Measurements from ENCODE around the gene RXYLT1. TPM values are rescaled to one million over a fixed set of nuclear protein-coding genes. Genes with fewer than 3 reads are reported as not detected.

The RXYLT1 gene
- total RNA-seq, 1 donor from 2014 or later = 13.3 TPM

DNA sequence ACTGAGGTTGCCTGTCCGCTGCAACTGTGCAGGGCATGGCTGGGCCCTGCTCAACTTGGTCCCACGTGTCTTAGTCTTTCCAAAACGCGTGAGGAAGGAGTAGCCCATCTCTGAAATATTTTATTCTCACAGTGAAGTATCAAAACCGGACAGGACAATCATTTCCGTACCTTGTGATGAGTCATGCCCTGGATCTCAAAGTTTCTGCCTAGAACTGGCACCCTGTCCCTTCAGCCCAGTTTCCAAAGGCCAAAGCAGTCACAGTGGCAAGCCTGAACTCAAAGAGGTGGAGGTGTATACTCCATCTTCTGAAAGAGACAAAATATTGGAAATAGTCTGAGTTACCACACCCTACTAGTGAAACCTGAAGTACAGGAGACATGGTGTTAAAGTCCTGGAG, 36.3 kb downstream of the RXYLT1 start:
- DNase-seq = no peak
- no peaks in the 10 kb centered on the region for H3K36me3 ChIP-seq
- TF ChIP-seq, protein P1, sequence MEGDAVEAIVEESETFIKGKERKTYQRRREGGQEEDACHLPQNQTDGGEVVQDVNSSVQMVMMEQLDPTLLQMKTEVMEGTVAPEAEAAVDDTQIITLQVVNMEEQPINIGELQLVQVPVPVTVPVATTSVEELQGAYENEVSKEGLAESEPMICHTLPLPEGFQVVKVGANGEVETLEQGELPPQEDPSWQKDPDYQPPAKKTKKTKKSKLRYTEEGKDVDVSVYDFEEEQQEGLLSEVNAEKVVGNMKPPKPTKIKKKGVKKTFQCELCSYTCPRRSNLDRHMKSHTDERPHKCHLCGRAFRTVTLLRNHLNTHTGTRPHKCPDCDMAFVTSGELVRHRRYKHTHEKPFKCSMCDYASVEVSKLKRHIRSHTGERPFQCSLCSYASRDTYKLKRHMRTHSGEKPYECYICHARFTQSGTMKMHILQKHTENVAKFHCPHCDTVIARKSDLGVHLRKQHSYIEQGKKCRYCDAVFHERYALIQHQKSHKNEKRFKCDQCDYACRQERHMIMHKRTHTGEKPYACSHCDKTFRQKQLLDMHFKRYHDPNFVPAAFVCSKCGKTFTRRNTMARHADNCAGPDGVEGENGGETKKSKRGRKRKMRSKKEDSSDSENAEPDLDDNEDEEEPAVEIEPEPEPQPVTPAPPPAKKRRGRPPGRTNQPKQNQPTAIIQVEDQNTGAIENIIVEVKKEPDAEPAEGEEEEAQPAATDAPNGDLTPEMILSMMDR (IDR thresholded peaks at IDR 0.05) = no peak
- no peaks in the 10 kb centered on the region for H3K4me1 ChIP-seq
- no peaks in the 10 kb centered on the region for H3K9me3 ChIP-seq
- intact Hi-C loops (cut with DNase I) = no loop called here
- H3K27ac ChIP-seq = no peak overlapping the region
- no peak overlapping the region for H3K4me3 ChIP-seq
- H3K27me3 ChIP-seq = no peaks in the 10 kb centered on the region
- no peak for ATAC-seq

DNA sequence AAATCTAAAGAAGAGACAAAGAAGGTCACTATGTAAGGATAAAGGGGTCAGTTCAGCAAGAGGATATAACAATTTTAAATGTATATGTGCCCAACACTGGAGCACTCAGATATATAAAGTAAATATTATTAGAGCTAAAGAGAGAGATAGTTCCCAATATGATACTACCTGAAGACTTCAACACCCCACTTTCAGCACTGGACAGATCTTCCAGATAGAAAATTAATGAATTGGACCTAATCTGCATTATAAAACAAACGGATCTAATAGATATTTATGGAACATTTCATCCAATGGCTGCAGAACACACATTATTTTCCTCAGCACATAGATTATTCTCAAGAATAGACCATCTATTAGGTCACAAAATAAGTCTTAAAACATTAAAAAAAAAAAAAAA, 40.7 kb downstream of the RXYLT1 start:
- no peak overlapping the region for H3K27ac ChIP-seq
- no peaks in the 10 kb centered on the region for H3K9me3 ChIP-seq
- TF ChIP-seq, protein P1 (IDR thresholded peaks at IDR 0.05) = no peak
- no peaks in the 10 kb centered on the region for H3K27me3 ChIP-seq
- no peaks in the 10 kb centered on the region for H3K4me1 ChIP-seq
- no peak for ATAC-seq
- intact Hi-C loops (cut with DNase I) = no loop called here
- no peak overlapping the region for H3K4me3 ChIP-seq
- H3K36me3 ChIP-seq = no peaks in the 10 kb centered on the region
- no peak for DNase-seq

DNA sequence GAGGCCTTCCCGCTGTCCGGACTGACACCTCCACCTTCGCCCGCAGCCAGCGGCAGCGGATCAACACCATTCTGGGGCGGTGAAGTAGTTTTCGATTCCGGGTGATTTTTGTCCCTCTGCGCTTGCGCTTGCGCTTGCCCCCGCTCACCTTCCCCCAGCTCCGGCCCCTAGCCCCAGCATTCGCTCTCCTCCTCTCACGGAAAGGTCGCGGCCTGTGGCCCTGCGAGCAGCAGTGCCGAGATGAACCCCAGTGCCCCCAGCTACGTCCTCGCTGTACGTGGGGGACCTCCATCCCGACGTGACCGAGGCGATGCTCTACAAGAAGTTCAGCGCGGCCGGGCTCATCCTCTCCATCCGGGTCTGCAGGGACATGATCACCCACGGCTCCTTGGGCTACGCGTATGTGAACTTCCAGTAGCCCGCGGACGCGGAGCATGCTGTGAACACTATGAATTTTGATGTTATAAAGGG, 42.1 kb downstream of the RXYLT1 start:
- DNase-seq = no peak
- Histone ChIP-seq H3K27ac (no peak overlapping the region), H3K4me3 (peak overlapping the region; percentile 39), H3K27me3 (no peaks in the 10 kb centered on the region), H3K36me3 (no peaks in the 10 kb centered on the region), H3K9me3 (no peaks in the 10 kb centered on the region), H3K4me1 (no peaks in the 10 kb centered on the region)
- TF ChIP-seq, protein P1 (IDR thresholded peaks at IDR 0.05) = no peak
- intact Hi-C loops (cut with DNase I) = no loop called here
- peak; percentile 19 for ATAC-seq

DNA sequence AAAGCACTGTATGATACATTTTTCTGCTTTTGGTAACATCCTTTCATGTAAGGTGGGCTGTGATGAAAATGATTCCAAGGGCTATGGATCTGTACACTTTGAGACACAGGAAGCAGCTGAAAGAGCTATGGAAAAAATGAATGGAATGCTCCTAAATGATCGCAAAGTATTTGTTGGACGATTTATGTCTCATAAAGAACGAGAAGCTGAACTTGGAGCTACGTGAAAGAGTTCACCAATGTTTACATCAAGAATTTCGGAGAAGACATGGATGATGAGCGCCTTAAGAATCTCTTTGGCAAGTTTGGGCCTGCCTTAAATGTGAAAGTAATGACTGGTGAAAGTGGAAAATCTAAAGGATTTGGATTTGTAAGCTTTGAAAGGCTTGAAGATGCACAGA, 42.6 kb downstream of the RXYLT1 start:
- no peak for DNase-seq
- no peak overlapping the region for H3K27ac ChIP-seq
- no peaks in the 10 kb centered on the region for H3K9me3 ChIP-seq
- H3K4me3 ChIP-seq = peak overlapping the region; percentile 39
- no peaks in the 10 kb centered on the region for H3K4me1 ChIP-seq
- intact Hi-C loops (cut with DNase I) = no loop called here
- TF ChIP-seq, protein P1 (IDR thresholded peaks at IDR 0.05) = no peak
- H3K36me3 ChIP-seq = no peaks in the 10 kb centered on the region
- ATAC-seq = no peak
- no peaks in the 10 kb centered on the region for H3K27me3 ChIP-seq

DNA sequence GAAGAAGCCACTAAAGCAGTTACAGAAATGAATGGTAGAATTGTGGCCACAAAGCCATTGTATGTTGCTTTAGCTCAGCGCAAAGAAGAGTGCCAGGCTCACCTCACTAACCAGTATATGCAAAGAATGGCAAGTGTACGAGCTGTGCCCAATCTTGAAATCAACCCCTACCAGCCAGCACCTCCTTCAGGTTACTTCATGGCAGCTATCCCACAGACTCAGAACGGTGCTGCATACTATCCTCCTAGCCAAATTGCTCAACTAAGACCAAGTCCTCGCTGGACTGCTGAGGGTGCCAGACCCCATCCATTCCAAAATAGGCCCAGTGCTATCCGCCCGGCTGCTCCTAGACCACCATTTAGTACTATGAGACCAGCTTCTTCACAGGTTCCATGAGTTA, 43.3 kb downstream of the RXYLT1 start:
- Histone ChIP-seq H3K36me3 (no peaks in the 10 kb centered on the region), H3K4me3 (no peak overlapping the region), H3K4me1 (no peaks in the 10 kb centered on the region), H3K9me3 (no peaks in the 10 kb centered on the region), H3K27ac (no peak overlapping the region), H3K27me3 (no peaks in the 10 kb centered on the region)
- intact Hi-C loops (cut with DNase I) = no loop called here
- no peak for DNase-seq
- peak; percentile 10 for ATAC-seq
- TF ChIP-seq, protein P1 (IDR thresholded peaks at IDR 0.05) = no peak

DNA sequence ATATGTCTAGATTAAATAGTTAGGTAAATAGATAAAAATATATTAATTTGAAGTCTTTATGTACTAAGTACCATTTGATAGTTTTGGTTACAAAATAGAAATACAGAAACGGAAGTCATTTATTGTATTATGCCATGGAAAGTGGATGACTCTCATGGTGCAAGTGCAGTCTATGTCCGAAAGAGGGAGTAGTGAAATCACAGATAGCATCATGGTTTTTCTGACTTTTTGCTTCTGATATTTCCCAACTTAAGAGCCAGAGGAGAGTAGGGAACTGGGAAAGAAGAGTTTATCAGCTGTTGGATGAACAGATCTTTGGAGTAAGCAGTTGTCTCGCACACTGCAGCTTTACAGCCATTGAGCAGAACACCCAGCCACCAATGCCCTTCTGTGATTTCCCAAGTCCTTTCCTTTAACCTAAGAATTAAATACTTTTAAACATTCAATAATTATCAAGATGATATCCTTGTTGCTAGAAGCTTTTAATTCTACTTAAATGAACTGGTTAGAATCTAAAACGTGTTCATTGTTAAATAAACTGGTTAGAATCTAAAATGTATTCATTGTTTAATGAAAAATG, 46.4 kb downstream of the RXYLT1 start:
- ATAC-seq = peak; percentile 80
- intact Hi-C loops (cut with DNase I) = no loop called here
- Histone ChIP-seq H3K4me3 (no peak overlapping the region), H3K27me3 (no peaks in the 10 kb centered on the region), H3K36me3 (no peaks in the 10 kb centered on the region), H3K27ac (no peak overlapping the region), H3K4me1 (no peaks in the 10 kb centered on the region), H3K9me3 (no peaks in the 10 kb centered on the region)
- DNase-seq = no peak
- TF ChIP-seq, protein P1 (IDR thresholded peaks at IDR 0.05) = peak; percentile 80
